K562 (cell line): ENCODE measurements around the gene RNF115.

Source experiments
- ATF3 ChIP-seq, 2 experiments: fragments of 450-650 bp in 1 of 2; sonication (generic) in 1 of 2; formaldehyde crosslinking in 1 of 2; IDR thresholded peaks in 1 of 2; conservative IDR thresholded peaks in 1 of 2; 2 replicates each; pipeline versions ENCODE4 v1.6.1 to v1.8.1; 2016 to 2023; ENCODE audit warnings: mild to moderate bottlenecking in 2 of 2, moderate library complexity in 2 of 2, inconsistent platforms in 1 of 2, missing genetic modification reagents in 1 of 2
- FOXK1 ChIP-seq: sonication (generic); formaldehyde crosslinking; IDR thresholded peaks from 2 replicates; pipeline ENCODE4 v1.8.0; 2022; ENCODE audit warnings: missing genetic modification reagents, mild to moderate bottlenecking, borderline replicate concordance
- PML ChIP-seq: IDR thresholded peaks from 2 replicates; pipeline ENCODE4 v1.6.1; 2012; ENCODE audit warnings: low read length, inconsistent platforms
- PRPF4 ChIP-seq: fragments of 200-400 bp; formaldehyde crosslinking; IDR thresholded peaks from one replicate; pipeline ENCODE4 v1.6.1; 2017; ENCODE audit warnings: low read length, low read depth, mild to moderate bottlenecking; ENCODE audit not compliant: insufficient read depth, poor library complexity, severe bottlenecking
- TSHZ1 ChIP-seq: fragments of 250-450 bp; sonication (Bioruptor Pico); IDR thresholded peaks from 2 replicates; pipeline ENCODE4 v1.4.0; 2020; ENCODE audit warnings: mild to moderate bottlenecking, moderate library complexity
- TF ChIP-seq, protein P1 (sequence below), 3 experiments: IDR thresholded peaks in 2 of 3; conservative IDR thresholded peaks in 1 of 3; 2 replicates each; pipeline ENCODE4 v1.5.1; 2011 to 2012; ENCODE audit warnings: low read length in 3 of 3, mild to moderate bottlenecking in 3 of 3, control low read depth in 2 of 3, improper control_type of control experiment in 1 of 3, inconsistent platforms in 1 of 3, low read depth in 1 of 3, mixed read lengths in 1 of 3, moderate library complexity in 1 of 3; ENCODE audit not compliant: insufficient read depth in 2 of 3
- TF ChIP-seq, protein P2 (sequence below): sonication (generic); formaldehyde crosslinking; IDR thresholded peaks from 2 replicates; pipeline ENCODE4 v1.8.0; 2022; ENCODE audit warnings: missing genetic modification reagents, mild to moderate bottlenecking, borderline replicate concordance

GRCh38 chr1:145747398-145748247, 76.3 kb downstream of the RNF115 start:
- TF ChIP-seq FOXK1 (CRISPR knock-in tag) (no peak), PRPF4 (no peak), ATF3 (IDR thresholded peaks at IDR 0.05) (no peak), ATF3 (CRISPR knock-in tag; conservative IDR thresholded peaks at IDR 0.05) (no peak), TSHZ1 (CRISPR knock-in tag) (no peak), PML (no peak)
- TF ChIP-seq, protein P1, sequence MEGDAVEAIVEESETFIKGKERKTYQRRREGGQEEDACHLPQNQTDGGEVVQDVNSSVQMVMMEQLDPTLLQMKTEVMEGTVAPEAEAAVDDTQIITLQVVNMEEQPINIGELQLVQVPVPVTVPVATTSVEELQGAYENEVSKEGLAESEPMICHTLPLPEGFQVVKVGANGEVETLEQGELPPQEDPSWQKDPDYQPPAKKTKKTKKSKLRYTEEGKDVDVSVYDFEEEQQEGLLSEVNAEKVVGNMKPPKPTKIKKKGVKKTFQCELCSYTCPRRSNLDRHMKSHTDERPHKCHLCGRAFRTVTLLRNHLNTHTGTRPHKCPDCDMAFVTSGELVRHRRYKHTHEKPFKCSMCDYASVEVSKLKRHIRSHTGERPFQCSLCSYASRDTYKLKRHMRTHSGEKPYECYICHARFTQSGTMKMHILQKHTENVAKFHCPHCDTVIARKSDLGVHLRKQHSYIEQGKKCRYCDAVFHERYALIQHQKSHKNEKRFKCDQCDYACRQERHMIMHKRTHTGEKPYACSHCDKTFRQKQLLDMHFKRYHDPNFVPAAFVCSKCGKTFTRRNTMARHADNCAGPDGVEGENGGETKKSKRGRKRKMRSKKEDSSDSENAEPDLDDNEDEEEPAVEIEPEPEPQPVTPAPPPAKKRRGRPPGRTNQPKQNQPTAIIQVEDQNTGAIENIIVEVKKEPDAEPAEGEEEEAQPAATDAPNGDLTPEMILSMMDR (IDR thresholded peaks at IDR 0.05 in 2 of 3, conservative IDR thresholded peaks at IDR 0.05 in 1 of 3; ENCODE audit: insufficient read depth in 2 of 3, low read depth in 1 of 3, low read length in 3 of 3) = no peak
- TF ChIP-seq, protein P2, sequence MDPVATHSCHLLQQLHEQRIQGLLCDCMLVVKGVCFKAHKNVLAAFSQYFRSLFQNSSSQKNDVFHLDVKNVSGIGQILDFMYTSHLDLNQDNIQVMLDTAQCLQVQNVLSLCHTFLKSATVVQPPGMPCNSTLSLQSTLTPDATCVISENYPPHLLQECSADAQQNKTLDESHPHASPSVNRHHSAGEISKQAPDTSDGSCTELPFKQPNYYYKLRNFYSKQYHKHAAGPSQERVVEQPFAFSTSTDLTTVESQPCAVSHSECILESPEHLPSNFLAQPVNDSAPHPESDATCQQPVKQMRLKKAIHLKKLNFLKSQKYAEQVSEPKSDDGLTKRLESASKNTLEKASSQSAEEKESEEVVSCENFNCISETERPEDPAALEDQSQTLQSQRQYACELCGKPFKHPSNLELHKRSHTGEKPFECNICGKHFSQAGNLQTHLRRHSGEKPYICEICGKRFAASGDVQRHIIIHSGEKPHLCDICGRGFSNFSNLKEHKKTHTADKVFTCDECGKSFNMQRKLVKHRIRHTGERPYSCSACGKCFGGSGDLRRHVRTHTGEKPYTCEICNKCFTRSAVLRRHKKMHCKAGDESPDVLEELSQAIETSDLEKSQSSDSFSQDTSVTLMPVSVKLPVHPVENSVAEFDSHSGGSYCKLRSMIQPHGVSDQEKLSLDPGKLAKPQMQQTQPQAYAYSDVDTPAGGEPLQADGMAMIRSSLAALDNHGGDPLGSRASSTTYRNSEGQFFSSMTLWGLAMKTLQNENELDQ (CRISPR knock-in tag) = no peak
